Liver (tissue), 3 donors: ENCODE measurements around the gene CYP2E1.

Experiments used
- ATF3 ChIP-seq: IDR thresholded peaks from 2 replicates; pipeline ENCODE4 v1.6.1; 2016; ENCODE audit warnings: antibody characterized with exemption
- CTCF ChIP-seq: fragments of 150-350 bp; IDR thresholded peaks from 2 replicates; pipeline ENCODE4 v1.5.1; 2017; ENCODE audit warnings: improper control_type of control experiment, low read depth, low read length; ENCODE audit not compliant: missing input control
- EGR1 ChIP-seq, 2 donors: IDR thresholded peaks; 2 replicates each; pipeline ENCODE4 v1.6.1; 2016 to 2018; ENCODE audit warnings: antibody characterized with exemption in 2 of 2, low read depth in 2 of 2
- GABPA ChIP-seq, 2 donors: IDR thresholded peaks in 1 of 2; conservative IDR thresholded peaks in 1 of 2; 2 replicates each; pipeline ENCODE4 v1.6.1; 2016; ENCODE audit warnings: antibody characterized with exemption in 2 of 2, mild to moderate bottlenecking in 1 of 2, moderate library complexity in 1 of 2
- HNF4G ChIP-seq: IDR thresholded peaks from 2 replicates; pipeline ENCODE4 v1.6.1; 2016; ENCODE audit warnings: antibody characterized with exemption
- JUND ChIP-seq, 2 donors: IDR thresholded peaks; 2 replicates each; pipeline ENCODE4 v1.6.1; 2016; ENCODE audit warnings: antibody characterized with exemption in 2 of 2
- MAX ChIP-seq: IDR thresholded peaks from 2 replicates; pipeline ENCODE4 v1.6.1; 2016; ENCODE audit warnings: antibody characterized with exemption
- RAD21 ChIP-seq, 2 donors: IDR thresholded peaks; 2 replicates each; pipeline ENCODE4 v1.6.1; 2016; ENCODE audit warnings: antibody characterized with exemption in 2 of 2, mild to moderate bottlenecking in 2 of 2
- REST ChIP-seq: IDR thresholded peaks from 2 replicates; pipeline ENCODE4 v1.6.1; 2016; ENCODE audit warnings: antibody characterized with exemption, mild to moderate bottlenecking
- RXRA ChIP-seq, 2 donors: IDR thresholded peaks; 2 replicates each; pipeline ENCODE4 v1.6.1; 2017 to 2018; ENCODE audit warnings: antibody characterized with exemption in 2 of 2, mild to moderate bottlenecking in 1 of 2
- SP1 ChIP-seq: IDR thresholded peaks from 2 replicates; pipeline ENCODE4 v1.6.1; 2018; ENCODE audit warnings: antibody characterized with exemption, mild to moderate bottlenecking
- TAF1 ChIP-seq: conservative IDR thresholded peaks from 2 replicates; pipeline ENCODE4 v1.6.1; 2016; ENCODE audit warnings: antibody characterized with exemption, mild to moderate bottlenecking
- YY1 ChIP-seq: IDR thresholded peaks from 2 replicates; pipeline ENCODE4 v1.6.1; 2016; ENCODE audit warnings: antibody characterized with exemption, mild to moderate bottlenecking
- ZBTB33 ChIP-seq: IDR thresholded peaks from 2 replicates; pipeline ENCODE4 v1.6.1; 2016; ENCODE audit warnings: antibody characterized with exemption
- donor health status: healthy.
- donor health status: healthy.

- no peak for TF ChIP-seq CTCF
- TF ChIP-seq MAX = no peak
- TF ChIP-seq JUND (IDR thresholded peaks at IDR 0.05) = no peak
- TF ChIP-seq EGR1 (IDR thresholded peaks at IDR 0.05; ENCODE audit: low read depth in 2 of 2) = no peak
- no peak for TF ChIP-seq HNF4G
- TF ChIP-seq TAF1 = no peak
- TF ChIP-seq ATF3 = no peak
- no peak for TF ChIP-seq GABPA (IDR thresholded peaks at IDR 0.05 in 1 of 2, conservative IDR thresholded peaks at IDR 0.05 in 1 of 2)
- peak in 1 of 2 donors; percentile 15 for TF ChIP-seq RAD21 (IDR thresholded peaks at IDR 0.05)
- TF ChIP-seq REST = no peak
- no peak for TF ChIP-seq SP1
- no peak for TF ChIP-seq RXRA (IDR thresholded peaks at IDR 0.05)
- TF ChIP-seq ZBTB33 = no peak
- TF ChIP-seq YY1 = no peak
Measured at GRCh38 chr10:133557381-133557780, 30.2 kb downstream of the CYP2E1 start.
